PFSK-1 (cell line): Measurements from ENCODE around the gene HAUS6.

ENCODE experiments used
- POLR2AphosphoS5 ChIP-seq: IDR thresholded peaks from 2 replicates; pipeline ENCODE4 v1.6.1; 2012; ENCODE audit warnings: low read depth, mild to moderate bottlenecking, control low read depth, low read length, moderate library complexity
- REST ChIP-seq, 2 experiments: IDR thresholded peaks; 2 replicates each; pipeline versions ENCODE4 v1.6.1 to v1.8.0; 2011 to 2012; ENCODE audit warnings: low read depth in 2 of 2, low read length in 2 of 2, control low read depth in 1 of 2, inconsistent platforms in 1 of 2, mild to moderate bottlenecking in 1 of 2, moderate library complexity in 1 of 2; ENCODE audit not compliant: insufficient read depth in 1 of 2
- SIN3A ChIP-seq: IDR thresholded peaks from 2 replicates; pipeline ENCODE4 v1.6.1; 2012; ENCODE audit warnings: mild to moderate bottlenecking, low read length, moderate library complexity, borderline replicate concordance; ENCODE audit not compliant: insufficient read depth

GRCh38 chr9:19032406-19032805 is 70.3 kb downstream of the HAUS6 start:
- TF ChIP-seq REST (IDR thresholded peaks at IDR 0.05; ENCODE audit: insufficient read depth in 1 of 2, low read depth in 2 of 2, low read length in 2 of 2) (no peak), SIN3A (no peak), POLR2AphosphoS5 (no peak)
